ENCODE data around the gene MAGEA11. TPM values are rescaled to one million over a fixed set of nuclear protein-coding genes. Genes with fewer than 3 reads are reported as not detected.
"Not testable (repeated sequence)": the region's sequence is repeated elsewhere in the genome, so short reads cannot be mapped to it uniquely, and the experiment has no call there.

The MAGEA11 gene
- total RNA-seq, 1 experiment from 2014 or later, result not detected

DNA sequence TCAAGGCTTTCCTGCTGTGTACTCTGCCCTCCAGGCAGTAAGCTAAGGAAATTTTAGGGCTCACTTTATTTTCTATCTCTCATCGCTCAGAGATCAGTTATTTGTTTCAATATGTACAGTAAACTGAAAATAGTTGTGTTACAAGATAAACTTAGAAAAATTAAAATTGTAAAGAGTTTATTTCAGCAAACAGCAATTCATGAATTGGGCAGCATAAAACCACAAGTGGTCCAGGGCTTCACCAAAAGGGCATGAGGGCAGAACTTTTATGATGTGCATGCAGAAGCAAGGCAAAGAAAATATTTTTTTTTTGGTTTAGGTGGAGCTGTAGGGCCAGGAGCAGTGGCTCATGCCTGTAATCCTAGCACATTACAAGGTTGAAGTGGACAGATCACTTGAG is 20.1 kb upstream of the MAGEA11 start:
- H3K27me3 ChIP-seq (replicated peaks; ENCODE audit: insufficient read depth, low read depth, low read length, poor library complexity), result peaks cover 8% of the 10 kb centered on the region
- H3K27ac ChIP-seq (ENCODE audit: low read depth, low read length, poor library complexity, severe bottlenecking), result no peak overlapping the region
- no TSS peak for BruUV-seq (replicated peaks)
- intact Hi-C loops (cut with micrococcal nuclease; ENCODE audit: unreplicated experiment), result no loop called here
- H3K4me3 ChIP-seq (ENCODE audit: low read depth, low read length, poor library complexity, severe bottlenecking), result no peak overlapping the region
- no peaks in the 10 kb centered on the region for H3K4me1 ChIP-seq (ENCODE audit: insufficient read depth, low read length, poor library complexity, severe bottlenecking)
- CTCF ChIA-PET, result no interaction called here
- POLR2A ChIA-PET (ENCODE audit: low non-redundant PET), result no interaction called here
- no peaks in the 10 kb centered on the region for H3K9me3 ChIP-seq (ENCODE audit: low read depth, low read length, poor library complexity, severe bottlenecking)
- TF ChIP-seq EZH2 (IDR thresholded peaks at IDR 0.05; ENCODE audit: borderline replicate concordance, low read depth, low read length, poor library complexity, severe bottlenecking), result no peak
- TF ChIP-seq, protein P1, sequence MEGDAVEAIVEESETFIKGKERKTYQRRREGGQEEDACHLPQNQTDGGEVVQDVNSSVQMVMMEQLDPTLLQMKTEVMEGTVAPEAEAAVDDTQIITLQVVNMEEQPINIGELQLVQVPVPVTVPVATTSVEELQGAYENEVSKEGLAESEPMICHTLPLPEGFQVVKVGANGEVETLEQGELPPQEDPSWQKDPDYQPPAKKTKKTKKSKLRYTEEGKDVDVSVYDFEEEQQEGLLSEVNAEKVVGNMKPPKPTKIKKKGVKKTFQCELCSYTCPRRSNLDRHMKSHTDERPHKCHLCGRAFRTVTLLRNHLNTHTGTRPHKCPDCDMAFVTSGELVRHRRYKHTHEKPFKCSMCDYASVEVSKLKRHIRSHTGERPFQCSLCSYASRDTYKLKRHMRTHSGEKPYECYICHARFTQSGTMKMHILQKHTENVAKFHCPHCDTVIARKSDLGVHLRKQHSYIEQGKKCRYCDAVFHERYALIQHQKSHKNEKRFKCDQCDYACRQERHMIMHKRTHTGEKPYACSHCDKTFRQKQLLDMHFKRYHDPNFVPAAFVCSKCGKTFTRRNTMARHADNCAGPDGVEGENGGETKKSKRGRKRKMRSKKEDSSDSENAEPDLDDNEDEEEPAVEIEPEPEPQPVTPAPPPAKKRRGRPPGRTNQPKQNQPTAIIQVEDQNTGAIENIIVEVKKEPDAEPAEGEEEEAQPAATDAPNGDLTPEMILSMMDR (conservative IDR thresholded peaks at IDR 0.05; ENCODE audit: low read depth, low read length), result no peak
- no peaks in the 10 kb centered on the region for H3K36me3 ChIP-seq (ENCODE audit: insufficient read depth, low read length, poor library complexity, severe bottlenecking)
- DNase-seq (ENCODE audit: low spot score), result no peak

DNA sequence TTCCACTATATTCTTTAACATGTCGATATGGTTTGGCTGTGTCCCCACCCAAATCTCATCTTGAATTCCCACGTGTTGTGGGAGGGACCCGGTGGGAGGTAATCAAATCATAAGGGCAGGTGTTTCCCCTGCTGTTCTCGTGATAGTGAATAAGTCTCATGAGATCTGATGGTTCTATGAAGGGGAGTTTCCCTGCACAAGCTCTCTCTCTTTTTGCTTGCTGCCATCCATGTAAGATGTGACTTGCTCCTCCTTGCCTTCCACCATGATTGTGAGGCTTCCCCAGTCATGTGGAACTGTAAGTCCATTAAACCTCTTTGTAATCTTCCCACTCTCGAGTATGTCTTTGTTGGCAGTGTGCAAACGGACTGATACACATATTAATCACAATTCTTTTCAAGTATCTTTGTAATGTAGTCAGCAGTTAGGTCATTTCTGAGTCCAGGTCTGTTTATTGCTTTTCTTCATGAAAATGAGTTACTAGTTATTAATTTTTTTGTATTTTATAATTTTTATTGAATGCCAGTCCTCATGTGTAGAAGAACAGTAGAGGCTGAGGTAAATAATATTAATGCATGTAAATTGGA is 19.1 kb upstream of the MAGEA11 start:
- DNase-seq (ENCODE audit: low spot score); H3K4me1 ChIP-seq (ENCODE audit: insufficient read depth, low read length, poor library complexity, severe bottlenecking); H3K27me3 ChIP-seq (replicated peaks; ENCODE audit: insufficient read depth, low read depth, low read length, poor library complexity); H3K4me3 ChIP-seq (ENCODE audit: low read depth, low read length, poor library complexity, severe bottlenecking); H3K27ac ChIP-seq (ENCODE audit: low read depth, low read length, poor library complexity, severe bottlenecking); intact Hi-C loops (cut with micrococcal nuclease; ENCODE audit: unreplicated experiment); H3K36me3 ChIP-seq (ENCODE audit: insufficient read depth, low read length, poor library complexity, severe bottlenecking); POLR2A ChIA-PET (ENCODE audit: low non-redundant PET); H3K9me3 ChIP-seq (ENCODE audit: low read depth, low read length, poor library complexity, severe bottlenecking); CTCF ChIA-PET; BruUV-seq (replicated peaks): not testable (repeated sequence)

DNA sequence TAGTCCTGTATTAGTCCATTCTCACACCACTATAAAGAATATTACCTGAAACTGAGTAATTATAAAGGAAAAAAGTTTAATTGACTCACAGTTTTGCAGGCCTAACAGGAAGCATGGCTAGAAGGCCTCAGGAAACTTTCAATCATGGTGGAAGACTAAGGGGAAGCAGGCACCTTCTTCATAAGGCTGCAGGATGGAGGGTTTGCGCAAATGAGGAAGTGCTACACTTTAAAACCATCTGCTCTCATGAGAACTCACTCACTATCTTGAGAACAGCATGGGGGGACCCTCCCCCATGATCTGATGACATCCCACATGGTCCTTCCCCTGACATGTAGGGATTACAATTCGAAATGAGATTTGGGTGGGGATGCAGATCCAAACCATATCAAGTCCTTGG is 12.1 kb upstream of the MAGEA11 start:
- POLR2A ChIA-PET (ENCODE audit: low non-redundant PET), result no interaction called here
- CTCF ChIA-PET, result no interaction called here
- H3K4me3 ChIP-seq (ENCODE audit: low read depth, low read length, poor library complexity, severe bottlenecking), result no peak overlapping the region

DNA sequence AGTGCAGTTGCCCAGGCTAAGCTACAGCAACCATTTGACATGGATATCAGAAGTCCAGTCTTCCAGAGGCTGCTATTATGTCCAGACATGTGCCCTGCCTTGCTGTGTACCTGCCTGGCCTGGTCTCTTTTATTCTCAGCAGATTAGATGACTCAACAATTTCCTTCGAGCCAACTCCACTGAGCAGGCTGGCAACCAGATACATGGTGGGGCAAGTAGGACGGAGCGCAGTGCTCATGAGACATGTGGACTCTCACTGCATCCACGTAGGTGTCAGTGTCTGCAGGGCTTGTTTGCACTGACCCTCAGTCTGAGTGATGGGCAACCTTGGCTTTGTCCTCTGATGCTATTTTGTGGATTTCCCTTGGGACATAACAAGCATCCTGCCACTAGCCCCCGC is 7.2 kb upstream of the MAGEA11 start:
- no peak for DNase-seq (ENCODE audit: low spot score)
- no peaks in the 10 kb centered on the region for H3K27me3 ChIP-seq (replicated peaks; ENCODE audit: insufficient read depth, low read depth, low read length, poor library complexity)
- H3K36me3 ChIP-seq (ENCODE audit: insufficient read depth, low read length, poor library complexity, severe bottlenecking), result no peaks in the 10 kb centered on the region
- H3K9me3 ChIP-seq (ENCODE audit: low read depth, low read length, poor library complexity, severe bottlenecking), result no peaks in the 10 kb centered on the region
- no peak overlapping the region for H3K27ac ChIP-seq (ENCODE audit: low read depth, low read length, poor library complexity, severe bottlenecking)
- TF ChIP-seq, protein P1 (conservative IDR thresholded peaks at IDR 0.05; ENCODE audit: low read depth, low read length), result no peak
- TF ChIP-seq EZH2 (IDR thresholded peaks at IDR 0.05; ENCODE audit: borderline replicate concordance, low read depth, low read length, poor library complexity, severe bottlenecking), result no peak
- H3K4me3 ChIP-seq (ENCODE audit: low read depth, low read length, poor library complexity, severe bottlenecking), result no peak overlapping the region
- no TSS peak for BruUV-seq (replicated peaks)
- ChIA-PET POLR2A (ENCODE audit: low non-redundant PET) (no interaction called here), CTCF (no interaction called here)
- no peaks in the 10 kb centered on the region for H3K4me1 ChIP-seq (ENCODE audit: insufficient read depth, low read length, poor library complexity, severe bottlenecking)
- intact Hi-C loops (cut with micrococcal nuclease; ENCODE audit: unreplicated experiment), result no loop called here

More for the DNA sequence above, 12.1 kb upstream of the MAGEA11 start:
- Histone ChIP-seq H3K9me3 (ENCODE audit: low read depth, low read length, poor library complexity, severe bottlenecking) (no peaks in the 10 kb centered on the region), H3K36me3 (ENCODE audit: insufficient read depth, low read length, poor library complexity, severe bottlenecking) (no peaks in the 10 kb centered on the region), H3K4me1 (ENCODE audit: insufficient read depth, low read length, poor library complexity, severe bottlenecking) (no peaks in the 10 kb centered on the region), H3K27me3 (replicated peaks; ENCODE audit: insufficient read depth, low read depth, low read length, poor library complexity) (no peaks in the 10 kb centered on the region), H3K27ac (ENCODE audit: low read depth, low read length, poor library complexity, severe bottlenecking) (no peak overlapping the region)
- intact Hi-C loops (cut with micrococcal nuclease; ENCODE audit: unreplicated experiment), result no loop called here
- no peak for DNase-seq (ENCODE audit: low spot score)
- TF ChIP-seq EZH2 (IDR thresholded peaks at IDR 0.05; ENCODE audit: borderline replicate concordance, low read depth, low read length, poor library complexity, severe bottlenecking), result no peak
- TF ChIP-seq, protein P1 (conservative IDR thresholded peaks at IDR 0.05; ENCODE audit: low read depth, low read length), result no peak
- no TSS peak for BruUV-seq (replicated peaks)
